GM20431 (cell line): ENCODE measurements around the gene EXD3.

Source experiments
- in situ Hi-C: fragments of 300-500 bp; cut with MseI, MboI; formaldehyde crosslinking; loops from one replicate; pipeline ENCODE4 v1.15.0; 2020; ENCODE audit warnings: low sequenced_read_pairs; ENCODE audit not compliant: unreplicated experiment

The EXD3 gene

DNA sequence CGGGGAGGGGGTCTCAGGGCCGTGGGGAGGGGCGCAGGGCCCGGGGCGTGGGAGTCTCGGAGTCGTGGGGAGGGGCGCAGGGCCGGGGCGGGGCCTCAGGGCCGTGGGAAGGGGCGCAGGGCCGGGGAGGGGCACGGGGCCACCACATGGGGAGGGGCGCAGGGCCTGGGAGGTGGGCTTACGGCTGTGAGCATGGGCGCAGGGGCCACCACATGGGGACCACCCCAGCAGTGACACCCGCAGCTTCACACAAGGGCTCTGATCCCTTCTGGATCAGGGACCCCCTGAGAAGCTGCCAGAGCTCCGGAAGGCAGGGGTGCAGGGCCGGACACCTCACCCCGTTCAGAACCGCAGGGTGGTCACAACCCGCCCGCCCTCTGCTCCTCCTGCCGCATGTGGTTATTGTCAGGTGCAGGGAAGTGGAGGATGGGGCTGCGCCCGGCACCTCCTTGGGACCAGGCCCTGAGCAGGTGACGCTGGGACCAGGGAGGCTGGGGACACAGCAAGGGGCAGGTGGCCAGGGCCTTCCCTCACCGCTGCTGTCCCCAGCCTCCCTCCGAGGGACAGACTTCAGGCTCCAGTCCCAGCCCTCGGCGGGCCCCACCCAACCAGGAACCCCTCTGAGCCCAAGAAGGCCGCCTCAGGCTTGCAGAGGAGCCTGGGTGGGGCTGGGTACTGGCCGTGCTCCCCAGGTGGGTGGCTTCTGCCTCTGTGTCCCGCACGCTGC is 53.7 kb downstream of the EXD3 start:
- in situ Hi-C loops = no loop called here

- in situ Hi-C loops = no loop called here
Measured at GRCh38 chr9:137368431-137369035, 54.4 kb downstream of the EXD3 start.

DNA sequence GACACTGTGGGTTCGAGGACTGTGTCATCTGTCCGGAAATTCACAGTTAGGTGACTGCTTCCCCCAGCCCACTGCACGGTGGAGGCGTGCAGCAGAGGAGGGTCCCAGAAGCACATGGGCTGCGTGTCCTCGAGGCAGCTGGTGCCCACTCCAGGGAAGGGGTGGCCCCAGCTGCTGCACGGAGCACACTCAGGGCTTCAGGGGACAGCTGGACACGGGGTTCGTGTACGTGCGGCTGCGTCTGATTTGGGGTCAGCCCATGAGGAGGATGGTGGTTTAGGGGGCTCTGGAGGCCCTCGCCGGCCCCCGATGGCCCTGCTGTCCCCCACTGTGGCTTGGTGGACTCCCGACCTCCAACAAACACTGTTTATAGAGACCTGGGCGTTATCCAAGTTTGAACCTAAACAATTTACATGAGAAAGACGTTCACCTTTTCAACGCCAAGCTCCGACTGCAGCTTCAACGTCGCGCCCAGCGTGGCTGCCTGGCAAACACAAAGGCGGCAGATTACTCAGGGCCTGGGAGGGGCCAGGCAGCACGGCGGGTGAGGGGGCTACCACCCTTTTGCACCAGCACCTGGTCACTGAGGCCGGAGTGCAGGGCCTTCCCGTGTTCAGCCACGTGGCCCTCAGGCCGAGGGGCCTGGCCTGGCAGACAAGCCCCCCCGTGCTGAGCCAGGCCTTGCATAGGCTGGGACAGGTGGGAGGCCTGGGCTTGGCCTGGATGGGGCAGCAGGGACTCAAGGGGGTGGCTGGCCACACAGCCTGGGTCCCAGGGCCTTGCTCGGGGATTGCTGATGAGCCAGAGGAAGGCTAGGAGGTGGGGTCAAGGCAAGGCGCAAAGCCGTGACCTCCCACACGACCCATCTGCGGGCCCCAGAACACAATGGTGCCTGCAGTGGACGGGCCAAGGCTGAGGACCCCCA is 55.2 kb downstream of the EXD3 start:
- in situ Hi-C loops = no loop called here

- in situ Hi-C loops = no loop called here
Measured at GRCh38 chr9:137366891-137367381, 56.0 kb downstream of the EXD3 start.

DNA sequence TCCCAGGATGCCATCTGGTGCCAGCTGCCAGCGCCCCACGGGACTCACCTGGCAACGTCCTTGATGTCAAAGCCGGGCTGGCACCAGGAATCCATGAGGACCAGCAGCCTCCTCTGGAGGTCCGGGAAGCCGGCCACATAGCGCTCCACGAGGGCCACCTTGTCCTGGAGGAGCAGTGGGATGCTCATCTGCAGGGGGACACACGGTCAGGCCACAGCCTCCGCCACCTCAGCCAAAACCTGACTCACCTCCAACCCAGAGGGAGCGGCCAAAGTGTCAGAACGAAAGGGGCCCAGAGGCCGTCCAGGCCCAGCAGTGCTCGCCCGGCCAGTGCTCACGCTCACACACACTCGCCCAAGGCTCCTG is 56.5 kb downstream of the EXD3 start:
- in situ Hi-C loops = no loop called here

GRCh38 chr9:137365552-137366444 is 57.2 kb downstream of the EXD3 start:
- in situ Hi-C loops = no loop called here

DNA sequence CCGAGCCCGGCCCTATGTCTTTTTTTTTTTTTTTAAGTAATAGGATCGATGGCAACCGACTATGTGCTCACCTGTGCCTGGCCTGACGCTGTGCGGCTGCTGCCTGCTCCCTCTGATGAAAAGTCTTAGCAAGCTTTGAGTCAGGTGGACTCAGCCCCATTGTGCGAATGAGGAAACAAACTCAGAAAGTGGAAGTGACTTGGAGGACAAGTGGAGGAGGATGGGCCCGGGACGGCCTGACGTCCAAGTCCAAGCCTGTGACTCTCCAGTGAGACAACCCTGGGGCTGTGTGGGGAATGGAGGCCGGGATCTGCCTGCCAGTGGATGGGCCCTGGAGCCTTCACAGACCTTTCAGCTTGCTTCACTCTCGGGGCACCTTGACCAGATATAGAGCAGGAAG is 57.9 kb downstream of the EXD3 start:
- in situ Hi-C loops = no loop called here

- in situ Hi-C loops = no loop called here
Measured at GRCh38 chr9:137359850-137360249, 63.1 kb downstream of the EXD3 start.

- in situ Hi-C loops = no loop called here
Measured at GRCh38 chr9:137358126-137358525, 64.8 kb downstream of the EXD3 start.

DNA sequence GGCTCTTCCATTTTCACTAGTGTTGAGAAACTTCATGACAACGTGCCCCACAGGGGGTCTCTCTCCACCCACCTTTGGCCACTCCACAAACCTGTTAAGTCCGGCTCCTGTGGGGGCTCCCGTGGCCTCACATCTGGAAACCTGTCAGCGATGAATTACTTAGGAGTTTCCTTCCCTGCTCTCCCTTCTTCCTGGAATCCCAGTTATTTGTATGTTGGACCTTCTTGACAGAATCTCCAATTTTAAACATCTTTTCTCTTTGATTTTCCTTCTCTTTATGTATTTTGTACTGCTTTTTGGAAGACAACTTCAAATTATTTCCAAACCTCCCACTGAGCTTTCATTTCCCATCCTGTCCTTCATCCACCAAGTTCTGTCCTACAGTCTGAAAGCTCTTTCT is 65.8 kb downstream of the EXD3 start:
- in situ Hi-C loops = no loop called here

DNA sequence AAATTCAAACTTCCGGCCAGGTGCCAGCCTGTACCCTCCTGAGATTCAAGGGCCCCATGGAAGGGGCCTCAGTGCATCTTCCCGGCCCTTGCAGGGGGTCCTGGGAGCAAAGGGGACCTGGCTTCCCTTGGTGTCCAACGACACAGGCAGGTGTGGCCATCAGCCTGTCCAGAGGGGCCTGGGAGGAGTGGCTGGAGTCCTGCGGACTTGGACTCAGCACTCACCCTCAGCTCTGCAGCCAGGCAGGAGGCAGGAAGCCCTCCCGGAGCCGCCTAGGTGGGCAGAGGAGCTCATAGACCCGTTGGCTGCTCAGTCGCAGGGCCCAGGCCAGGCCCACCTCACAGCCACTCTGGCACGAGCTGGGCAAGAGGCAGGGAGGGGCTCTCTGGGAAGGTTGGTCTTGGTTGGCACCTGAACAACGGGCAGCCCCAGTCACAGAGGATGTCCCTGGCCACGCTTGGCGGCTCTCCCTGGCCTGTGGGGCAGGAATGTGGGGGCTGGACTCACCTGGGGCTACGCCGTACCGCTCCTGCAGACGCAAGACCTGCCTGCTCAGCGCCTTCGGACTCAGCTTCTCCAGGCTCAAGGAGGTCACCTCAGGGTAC is 67.1 kb downstream of the EXD3 start:
- in situ Hi-C loops = no loop called here

DNA sequence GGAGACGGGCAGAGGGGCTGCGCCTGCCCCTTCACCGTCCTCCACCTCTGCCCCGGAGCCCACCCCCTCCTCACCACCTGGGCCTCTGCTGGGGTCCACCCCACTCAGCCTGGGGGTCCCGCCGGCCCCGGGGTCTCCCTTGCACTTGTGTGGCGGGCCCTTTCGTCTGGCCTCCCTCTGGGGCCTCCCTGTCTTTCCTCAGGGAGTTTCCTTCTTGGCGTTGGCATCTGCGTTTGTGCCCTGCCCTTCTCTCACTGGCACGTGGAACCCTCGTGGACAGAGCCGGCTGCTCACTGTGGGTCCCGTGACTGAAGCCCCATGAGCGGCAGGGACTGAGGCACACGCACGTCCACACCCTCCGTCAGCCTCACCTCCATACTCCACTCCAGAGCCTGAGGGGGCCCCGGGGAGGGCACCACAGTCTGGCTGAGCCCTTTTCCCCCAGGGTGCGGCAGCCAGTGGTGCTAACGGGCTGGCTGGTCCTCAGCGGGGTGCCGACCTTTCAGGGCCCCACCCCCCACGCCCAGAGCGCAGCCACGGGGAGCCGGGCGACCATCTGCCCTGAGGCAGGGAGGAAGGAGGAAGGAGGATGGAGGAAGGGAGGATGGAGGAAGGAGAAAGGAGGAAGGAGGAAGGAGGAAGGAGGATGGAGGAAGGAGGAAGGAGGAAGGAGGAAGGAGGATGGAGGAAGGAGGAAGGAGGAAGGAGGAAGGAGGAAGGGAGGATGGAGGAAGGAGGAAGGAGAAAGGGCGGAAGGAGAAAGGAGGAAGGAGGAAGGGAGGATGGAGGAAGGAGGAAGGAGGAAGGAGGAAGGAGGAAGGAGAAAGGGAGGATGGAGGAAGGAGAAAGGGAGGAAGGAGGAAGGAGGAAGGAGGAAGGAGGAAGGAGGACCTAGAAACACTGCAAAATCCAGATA is 67.9 kb downstream of the EXD3 start:
- in situ Hi-C loops = no loop called here

DNA sequence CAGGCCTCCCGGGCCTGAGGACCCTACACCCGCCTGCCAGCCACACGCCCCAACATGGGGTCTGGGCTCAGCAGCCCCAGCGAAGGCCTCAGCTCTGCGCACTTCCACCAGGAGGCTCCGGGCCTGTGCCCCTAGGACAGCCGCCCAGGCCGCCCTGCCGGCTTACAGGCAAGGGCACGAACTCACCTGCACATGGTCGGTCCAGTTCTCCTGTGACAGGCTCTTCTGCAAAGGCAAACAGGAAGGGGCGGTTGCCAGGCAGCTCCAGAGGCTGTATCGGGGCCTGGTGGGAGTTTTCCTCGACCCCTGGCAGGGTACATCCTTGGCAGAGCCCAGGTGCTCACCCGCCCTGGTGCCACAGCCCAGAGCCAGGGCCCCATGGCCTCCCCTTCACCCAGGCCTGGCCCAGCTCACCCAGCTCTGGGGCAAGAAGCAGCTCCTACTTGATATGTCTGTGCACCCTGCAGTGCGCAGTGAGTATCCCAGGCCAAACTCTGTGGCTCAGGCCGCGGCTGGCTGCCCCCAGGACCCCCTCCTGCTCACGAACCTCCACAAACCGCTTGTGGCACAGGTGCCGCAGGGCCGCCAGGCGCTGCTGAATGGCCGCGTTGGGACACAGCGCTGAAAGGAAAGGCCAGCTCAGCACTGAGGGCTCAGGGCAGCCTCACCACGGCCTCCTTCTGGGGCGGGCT is 68.7 kb downstream of the EXD3 start:
- in situ Hi-C loops = no loop called here

GRCh38 chr9:137353223-137354152 is 69.5 kb downstream of the EXD3 start:
- in situ Hi-C loops = no loop called here

GRCh38 chr9:137352511-137353222 is 70.3 kb downstream of the EXD3 start:
- in situ Hi-C loops = no loop called here

- in situ Hi-C loops = no loop called here
Measured at GRCh38 chr9:137351781-137352501, 71.0 kb downstream of the EXD3 start.
